GM18873 (cell line): Measurements from ENCODE around the gene NRG3.

Source experiments
- ATAC-seq: cut with Tn5 transposase; IDR thresholded peaks from one replicate; pipeline ENCODE4 v1.9.1; 2021; ENCODE audit warnings: mild to moderate bottlenecking, moderate library complexity, moderate number of reproducible peaks; ENCODE audit not compliant: unreplicated experiment, low FRiP score

The NRG3 gene

DNA sequence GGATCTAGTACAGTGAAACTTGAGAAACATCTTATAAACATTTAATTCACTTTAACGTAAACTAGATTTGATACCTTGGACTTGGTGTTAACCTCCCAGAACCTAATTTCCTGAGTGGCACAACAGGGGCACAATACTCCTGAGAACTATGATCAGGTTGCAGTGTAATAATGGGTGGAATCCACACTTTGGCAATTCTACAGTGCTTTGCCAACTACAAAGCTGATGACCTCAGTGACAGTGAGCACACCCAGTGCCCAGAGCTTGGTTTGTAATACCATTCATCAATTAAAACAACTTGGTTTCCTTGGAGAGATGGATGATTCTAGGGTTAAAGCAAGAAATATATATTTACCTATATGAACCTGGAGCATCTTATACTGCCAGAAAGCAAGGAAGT lies 379.2 kb downstream of the NRG3 start:
- ATAC-seq: no peak

DNA sequence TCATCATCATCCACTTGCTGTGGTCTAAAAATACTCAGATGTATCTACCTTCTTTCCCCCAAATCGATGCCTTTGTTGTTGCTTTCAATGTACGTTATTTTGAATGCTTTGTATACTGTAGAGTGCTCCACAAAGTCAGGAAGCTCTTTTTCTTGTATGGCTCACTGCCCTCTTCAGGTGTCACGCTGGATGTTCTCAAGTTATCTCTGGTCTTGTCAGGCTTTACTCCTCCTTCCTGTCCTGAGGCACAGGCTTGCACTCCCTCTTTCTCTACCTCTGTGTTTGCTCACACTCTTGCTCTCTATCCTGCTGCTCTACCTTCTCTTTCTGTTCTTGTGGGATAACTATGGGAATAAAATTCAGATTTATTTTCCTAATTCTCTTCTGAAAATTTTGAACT lies 381.3 kb downstream of the NRG3 start:
- ATAC-seq: no peak

DNA sequence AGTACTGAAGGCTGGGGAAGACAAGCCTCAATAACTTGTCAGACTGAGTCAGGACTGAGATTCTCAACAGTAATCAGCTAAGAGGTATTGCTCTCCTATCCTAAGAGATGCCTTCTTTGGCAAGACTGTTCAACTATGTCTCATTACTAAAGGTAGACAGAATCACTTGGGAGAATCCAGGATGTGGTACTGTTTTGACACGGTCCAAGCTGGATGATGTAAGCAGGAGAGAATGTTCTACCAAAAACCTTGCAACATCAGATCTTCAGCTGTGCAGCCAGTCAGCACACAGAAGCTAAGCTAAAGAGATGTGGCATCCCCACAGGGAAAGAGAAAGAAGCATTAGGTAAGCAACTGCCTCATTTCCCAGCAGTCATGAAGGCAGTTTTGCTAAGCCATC lies 391.4 kb downstream of the NRG3 start:
- no peak for ATAC-seq

DNA sequence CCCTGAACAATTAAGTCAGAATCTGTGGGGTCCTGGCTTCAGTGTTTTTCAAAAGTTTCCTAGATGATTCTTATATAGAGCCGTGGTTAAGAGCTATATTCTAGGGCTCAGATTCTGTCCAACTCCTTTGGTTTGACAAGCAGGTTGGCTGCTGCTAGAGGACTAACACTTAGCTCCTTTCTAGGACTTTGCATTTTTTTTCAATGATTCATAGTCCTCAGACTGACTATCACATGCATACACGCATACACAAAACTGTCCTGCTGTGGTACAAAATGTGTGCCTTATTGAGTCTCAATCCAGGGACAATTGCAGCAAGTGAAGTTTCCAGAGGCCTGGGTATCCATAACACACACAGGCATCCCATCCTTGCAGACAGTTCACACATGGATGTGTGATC lies 392.0 kb downstream of the NRG3 start:
- no peak for ATAC-seq

DNA sequence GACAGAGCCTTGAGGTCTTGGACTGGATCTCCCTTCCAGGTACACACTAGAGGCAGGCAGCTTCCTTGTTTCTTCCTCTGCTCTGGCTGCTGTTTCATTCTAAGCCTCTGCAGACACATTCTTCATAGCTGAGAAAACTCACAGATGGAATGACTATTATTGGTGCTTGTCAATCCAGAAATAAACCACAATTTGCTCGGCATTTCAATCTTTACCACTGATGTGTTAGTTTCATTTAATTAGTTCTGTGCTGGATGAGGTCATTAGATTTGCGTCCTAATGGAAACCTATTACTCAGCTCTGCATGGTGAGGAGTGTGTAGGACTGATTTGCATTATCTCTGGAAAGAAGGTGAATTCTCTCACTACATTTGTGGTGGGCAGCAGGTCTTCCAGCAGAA lies 392.5 kb downstream of the NRG3 start:
- no peak for ATAC-seq

DNA sequence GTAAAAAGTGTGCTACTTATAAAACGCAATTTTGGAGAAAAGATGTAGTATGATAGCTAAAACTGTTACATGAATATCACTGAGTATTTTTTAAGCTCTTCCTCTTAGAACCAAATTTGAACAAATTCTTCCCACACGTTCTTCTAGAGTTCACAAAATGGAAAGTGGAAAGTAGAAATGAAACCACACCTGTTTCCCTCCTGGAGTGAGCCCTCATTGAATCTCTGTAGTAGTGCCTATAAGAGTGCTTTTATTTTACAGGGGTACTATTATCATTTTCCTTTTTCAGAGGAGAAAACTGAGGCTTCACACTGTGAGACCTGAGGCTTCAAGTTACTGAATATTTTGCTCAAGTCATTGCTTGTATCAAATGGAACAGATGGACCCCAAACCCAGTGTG lies 393.0 kb downstream of the NRG3 start:
- no peak for ATAC-seq

DNA sequence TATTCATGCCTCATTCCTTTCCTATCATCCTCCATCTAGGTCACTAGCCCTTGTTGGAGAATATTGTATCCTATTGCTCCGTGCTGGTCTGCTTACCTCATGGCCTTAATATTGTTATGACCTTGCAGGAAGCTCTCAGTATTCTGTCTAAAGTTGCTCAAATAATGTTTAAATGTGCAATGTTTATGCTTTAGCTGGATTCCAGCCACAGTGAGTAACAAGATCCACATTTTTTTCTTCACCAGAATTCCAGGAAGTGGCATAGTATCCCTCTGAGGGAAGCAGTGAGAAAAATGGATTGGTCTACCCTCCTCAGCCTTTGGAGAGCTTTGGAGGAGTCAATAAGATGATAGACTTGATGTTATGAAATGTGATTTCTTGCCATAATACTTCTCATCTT lies 402.6 kb downstream of the NRG3 start:
- no peak for ATAC-seq

DNA sequence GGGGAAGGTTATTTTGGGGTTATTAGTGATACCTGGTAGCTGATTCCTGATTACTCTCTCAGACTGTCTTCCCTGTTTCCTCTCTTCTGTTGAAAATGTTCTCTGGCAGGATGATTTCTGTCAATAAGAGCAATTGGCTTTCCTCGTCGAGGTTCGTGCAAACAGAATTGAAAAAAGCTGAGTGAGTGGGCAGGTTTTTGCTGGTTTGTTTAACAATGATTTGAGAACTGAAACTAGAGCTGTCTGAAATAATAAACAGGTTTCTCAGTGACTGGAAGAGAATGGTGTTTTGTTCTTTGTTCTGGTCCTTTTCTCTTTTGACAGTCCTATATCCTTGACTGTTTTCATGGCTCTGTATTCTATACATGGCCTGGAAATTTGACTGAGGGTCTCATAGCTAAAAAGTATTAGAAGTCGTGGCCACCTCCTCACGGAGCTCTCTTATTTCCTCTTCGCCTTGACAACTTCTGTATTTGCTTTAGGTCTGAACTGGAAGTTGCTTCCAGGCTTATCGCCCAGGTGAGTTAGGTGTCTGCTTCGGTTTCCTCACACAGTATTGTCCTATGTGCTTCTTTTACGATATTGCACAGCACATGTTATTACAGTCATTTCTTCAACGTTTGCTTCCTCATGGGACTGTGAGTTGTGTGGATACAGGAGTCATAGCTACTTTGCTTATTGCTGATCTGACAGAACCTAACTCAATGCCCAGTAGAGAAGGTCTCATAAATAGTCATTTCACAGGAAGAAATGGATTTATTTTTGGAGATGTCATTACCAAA lies 403.6 kb downstream of the NRG3 start:
- no peak for ATAC-seq

DNA sequence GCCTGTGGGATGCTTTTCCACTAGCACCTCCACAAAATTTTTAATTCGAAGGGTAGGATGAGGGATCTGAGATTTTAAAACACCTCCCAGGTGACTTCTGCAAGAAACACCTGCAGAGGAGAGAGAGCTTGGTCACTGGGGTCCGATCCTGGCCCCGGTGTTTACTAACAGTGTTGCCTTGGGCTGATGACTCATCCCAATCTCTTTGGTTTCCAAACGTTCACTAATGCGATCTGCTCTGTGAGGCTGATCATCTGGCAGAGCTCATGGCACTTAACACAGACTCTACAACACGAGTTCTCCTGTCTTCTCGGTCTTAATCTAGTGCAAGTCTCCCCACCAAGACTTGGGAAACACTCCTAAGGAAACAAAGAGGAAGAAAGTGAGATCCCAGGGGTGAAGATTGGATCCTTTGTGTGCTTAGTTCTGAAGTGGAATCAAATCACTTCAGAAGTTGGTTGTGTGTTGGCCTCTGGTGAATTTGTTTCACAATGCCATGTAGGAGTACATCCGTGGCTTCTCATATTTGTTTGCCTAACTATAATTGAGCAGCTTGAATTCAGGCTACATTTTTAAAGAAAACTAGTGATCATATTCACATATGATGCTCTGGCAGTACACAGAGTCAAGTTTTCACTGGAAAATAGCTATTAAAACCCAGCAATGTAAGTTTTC lies 407.9 kb downstream of the NRG3 start:
- ATAC-seq: no peak

DNA sequence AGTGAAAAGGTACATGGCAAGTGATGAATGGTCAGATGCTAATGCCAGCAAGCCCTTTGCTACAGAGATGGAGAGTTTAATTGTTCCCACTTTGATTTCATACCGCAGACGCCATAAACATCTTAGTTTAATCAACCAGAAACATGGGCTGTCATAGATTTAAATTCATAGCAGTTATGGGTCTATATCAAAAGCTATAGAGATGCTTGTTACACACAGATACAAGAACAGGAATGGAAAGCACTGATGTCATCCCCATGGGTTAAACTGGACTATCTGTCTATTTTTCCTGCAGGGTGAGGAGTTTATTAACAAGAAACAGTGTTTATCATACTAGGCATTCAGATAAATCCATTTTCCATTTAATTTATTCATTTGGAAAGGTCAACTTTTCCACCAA lies 409.2 kb downstream of the NRG3 start:
- no peak for ATAC-seq

DNA sequence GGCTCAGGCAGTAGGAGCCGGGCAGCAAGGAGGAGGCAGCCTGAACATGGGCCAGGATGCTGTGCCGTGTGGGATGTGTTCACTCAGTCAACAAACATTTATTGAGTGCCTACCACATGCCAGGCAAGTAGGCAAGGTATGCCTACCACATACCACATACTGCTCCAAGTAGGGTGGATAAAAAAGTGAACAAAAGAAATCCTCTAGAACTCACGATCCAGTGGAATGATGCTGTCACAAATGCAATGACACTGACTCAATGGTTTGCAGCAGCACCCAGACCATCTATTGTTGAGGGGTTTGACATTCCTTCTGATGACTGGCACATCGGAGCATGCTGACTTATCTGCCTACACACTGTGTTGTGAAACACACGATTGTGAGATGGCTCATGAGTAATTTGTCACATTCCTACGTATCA lies 413.5 kb downstream of the NRG3 start:
- no peak for ATAC-seq

DNA sequence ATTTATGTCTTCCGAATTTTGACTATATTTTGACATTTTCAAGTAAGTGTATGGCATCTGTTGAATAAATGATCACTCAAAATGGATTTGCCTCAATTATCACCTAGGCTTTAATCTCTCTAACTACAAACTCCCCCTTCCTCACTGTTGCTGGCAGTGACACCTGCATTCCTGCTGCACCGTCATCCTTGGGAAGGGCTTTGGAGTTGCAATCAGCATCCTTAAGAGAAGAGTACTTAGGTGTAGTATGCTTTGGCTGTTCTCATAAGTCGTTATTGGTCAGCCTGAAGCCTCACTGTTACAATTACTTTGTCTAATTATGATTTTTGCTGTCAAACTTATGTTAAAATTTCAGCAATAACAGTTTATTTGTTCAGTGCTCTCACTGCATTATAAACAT lies 415.0 kb downstream of the NRG3 start:
- ATAC-seq: no peak

DNA sequence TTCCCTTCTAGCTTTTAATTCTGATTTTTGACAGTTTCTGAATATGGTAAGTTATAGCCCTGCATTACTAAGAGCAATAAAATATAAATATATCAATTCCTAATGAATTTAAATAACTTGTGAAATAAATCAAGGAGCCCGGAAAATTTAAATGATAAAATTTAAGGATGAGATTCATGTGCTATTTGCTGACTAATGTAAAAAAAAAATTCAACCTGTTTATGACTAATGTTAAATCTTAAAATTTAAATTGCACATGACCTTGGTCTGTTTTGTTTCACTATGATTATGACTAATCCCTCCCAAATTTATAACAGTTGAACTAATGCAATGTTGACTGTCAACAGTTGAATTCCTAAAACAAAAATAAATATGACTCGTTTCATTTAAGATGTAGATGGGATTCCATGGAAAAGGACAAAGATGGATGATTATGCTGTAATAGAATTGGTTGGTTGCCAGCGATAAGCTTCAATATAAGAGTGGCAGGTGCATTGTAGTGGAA lies 419.9 kb downstream of the NRG3 start:
- no peak for ATAC-seq

DNA sequence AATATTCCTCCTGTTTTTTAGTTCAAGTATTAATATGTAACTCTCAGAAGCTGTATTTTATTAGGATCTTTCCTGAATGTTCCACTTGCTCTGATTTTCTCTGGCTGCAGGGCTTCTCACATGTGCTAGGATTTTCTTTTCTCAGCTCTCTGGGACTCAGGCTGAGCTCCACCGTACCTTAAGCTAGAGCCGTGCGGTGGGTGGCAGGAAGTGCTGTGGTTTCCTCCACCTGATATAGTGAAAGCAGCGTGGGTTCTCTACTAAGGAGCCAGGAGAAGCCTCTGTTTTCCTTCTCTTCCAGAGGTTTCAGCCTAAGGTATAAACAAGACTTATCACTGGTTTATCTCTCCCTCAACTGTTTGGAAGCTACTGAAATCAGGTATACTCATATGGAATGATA lies 433.6 kb downstream of the NRG3 start:
- ATAC-seq: no peak

DNA sequence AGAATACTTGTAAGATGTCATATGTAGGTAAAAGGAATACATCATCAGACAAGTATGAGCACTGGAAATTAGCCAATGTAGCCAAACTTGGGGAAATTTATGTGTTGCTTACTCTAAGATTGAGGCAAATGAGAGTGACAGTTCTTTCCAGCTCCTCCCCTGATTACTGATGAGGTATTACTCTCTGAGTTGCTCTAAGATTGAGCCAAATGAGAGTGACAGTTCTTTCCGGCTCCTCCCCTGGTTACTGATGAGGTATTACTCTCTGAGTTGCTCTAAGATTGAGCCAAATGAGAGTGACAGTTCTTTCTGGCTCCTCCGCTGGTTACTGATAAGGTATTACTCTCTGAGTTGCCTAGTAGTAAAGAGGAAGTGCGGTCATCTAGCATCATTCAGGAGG lies 435.8 kb downstream of the NRG3 start:
- ATAC-seq: no peak

DNA sequence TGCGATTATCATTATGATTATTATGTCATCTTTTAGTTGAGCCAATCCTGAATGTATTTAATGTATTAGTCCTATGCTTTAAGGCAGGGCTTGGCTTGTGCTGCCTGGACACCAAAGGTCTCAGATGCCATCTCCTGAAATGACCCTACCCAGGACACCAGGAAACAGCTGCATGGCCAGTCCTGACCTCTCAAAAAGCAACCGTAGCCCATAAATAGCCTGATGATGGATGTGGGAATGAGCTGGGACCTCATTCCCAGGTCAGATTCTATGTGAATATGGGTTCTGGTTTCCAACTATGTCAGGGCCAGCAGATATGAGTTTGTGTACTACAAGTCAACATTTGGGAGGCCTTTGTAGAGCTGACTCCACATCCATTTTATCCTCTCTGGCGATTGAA lies 438.4 kb downstream of the NRG3 start:
- ATAC-seq: no peak

DNA sequence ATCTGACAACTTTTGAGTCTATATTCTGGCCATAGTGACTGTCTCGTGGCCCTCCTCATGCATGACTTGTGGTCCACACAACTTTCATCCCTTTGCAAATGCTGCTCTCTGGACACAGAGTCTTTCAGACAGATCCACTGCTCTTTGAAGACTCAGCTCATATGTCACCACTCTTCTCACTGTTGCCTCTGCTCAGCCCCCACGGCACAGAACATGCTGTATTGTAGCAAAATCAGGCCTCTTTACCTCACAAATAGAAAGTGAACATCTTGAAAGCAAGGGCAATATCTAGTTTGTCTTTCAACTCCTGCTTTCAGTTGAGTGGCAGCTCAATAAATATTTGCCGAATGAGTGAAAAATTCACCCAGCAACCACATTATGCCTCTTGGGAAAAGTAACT lies 443.5 kb downstream of the NRG3 start:
- ATAC-seq: no peak

DNA sequence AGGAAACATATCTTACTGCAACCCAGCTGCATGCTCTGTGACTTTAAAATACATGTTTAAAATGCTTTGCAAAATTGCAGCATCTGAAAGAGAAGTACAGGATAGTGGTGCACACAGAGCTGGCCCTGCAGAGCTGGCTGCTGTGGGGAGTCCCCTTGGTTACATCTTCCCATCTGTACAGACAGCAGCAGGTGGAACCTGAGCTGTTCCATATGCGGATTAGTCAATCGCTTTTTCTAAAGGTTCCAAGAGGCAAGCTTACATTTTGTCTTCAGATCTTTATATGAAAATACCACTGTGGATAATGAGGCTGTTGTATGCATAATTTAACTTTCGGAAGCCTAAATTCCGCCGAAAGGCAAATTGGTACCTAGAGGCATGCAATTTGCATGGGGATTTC lies 444.1 kb downstream of the NRG3 start:
- no peak for ATAC-seq

DNA sequence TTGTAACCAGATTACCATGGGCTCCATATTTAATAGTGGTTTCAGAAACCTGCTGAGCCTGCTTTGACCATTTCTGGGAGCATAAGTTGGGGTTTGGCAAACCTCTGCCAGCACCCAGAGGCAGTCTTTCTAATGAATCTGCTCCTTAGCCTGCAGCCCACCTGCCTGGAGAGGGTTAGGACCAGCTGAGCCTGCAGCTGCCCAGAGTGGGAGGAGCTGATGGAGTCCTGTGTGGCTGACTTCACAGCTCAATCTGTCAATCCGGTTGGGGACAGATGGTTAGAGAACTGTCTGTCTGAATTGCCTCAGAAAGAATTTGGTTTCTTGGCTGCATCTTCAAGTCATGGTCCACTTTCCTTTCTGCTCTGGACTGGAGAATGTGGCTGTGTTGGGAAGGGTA lies 444.6 kb downstream of the NRG3 start:
- no peak for ATAC-seq

DNA sequence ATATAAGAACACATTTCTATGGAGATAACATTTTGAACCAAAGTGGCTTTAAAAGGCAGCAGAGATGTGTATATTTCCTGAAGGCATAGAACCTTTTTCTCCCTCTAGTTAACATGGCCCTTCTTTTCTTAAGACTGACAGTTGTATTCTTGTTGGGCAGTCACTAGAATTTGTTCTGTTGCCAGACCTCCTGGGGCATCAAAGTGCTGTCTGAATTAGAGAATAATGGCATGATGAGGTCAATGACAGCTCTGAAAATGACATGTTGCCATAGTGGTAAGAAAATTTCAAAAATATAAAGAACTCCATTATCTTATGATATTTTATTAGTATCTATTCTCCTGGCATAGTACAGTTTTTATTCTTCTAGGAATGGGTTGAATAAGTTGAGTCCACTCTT lies 446.7 kb downstream of the NRG3 start:
- ATAC-seq: no peak

DNA sequence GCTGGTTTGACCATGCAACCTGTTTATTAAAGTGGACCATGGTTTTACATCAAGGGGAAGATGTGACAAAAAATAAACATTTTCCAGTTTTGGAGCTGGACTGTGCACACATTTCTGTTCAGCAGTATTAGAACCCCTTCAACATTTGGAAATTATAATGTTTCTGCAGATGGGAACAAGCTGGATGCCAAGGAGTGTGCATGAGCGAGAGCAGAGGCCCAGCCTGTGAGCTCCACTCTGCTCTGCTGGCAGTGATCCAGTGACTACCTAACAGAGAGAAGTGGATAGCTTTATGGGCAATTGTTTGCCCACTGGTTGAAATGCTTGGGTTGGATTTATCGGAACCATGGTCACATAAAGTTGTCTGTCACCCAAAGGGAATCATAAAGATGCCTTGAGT lies 456.7 kb downstream of the NRG3 start:
- ATAC-seq: no peak

DNA sequence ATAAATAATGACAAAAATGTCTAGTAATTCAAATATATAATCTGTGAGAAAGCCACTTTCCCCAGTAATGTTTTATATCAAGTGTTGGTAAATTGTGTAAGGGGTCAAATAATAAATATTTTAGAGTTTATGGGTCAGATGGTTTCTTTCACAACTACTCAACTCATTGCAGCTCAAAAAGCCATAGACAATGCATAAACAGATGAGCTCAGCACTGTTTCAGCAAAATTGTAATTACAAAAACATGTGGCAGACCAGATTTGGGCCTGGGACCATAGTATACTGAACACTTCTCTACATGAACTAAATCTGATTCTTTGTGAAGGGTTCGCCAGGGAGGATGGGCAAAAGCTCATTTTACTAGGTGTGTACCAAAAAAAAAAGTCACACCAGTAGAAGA lies 460.8 kb downstream of the NRG3 start:
- no peak for ATAC-seq
